Colonic mucosa (tissue), 4 donors: ENCODE data around the gene BTBD16. TPM values are rescaled to one million over a fixed set of nuclear protein-coding genes. Genes with fewer than 3 reads are reported as not detected.

Source experiments
- DNase-seq: peaks from one replicate; pipeline ENCODE4 v3.0.0-alpha.2; 2020
- H3K27ac ChIP-seq: fragments of 200-600 bp; one replicate; pipeline ENCODE4 v1.8.0; 2021
- H3K27me3 ChIP-seq: fragments of 200-600 bp; one replicate; pipeline ENCODE4 v1.8.0; 2021
- H3K36me3 ChIP-seq: fragments of 200-600 bp; one replicate; pipeline ENCODE4 v1.8.0; 2021
- H3K4me1 ChIP-seq: fragments of 200-600 bp; one replicate; pipeline ENCODE4 v1.8.0; 2021; ENCODE audit warnings: mild to moderate bottlenecking
- H3K4me3 ChIP-seq: fragments of 200-600 bp; one replicate; pipeline ENCODE4 v1.8.0; 2021
- H3K9ac ChIP-seq, 2 donors: one replicate each; pipeline ENCODE4 v1.7.0; 2013; ENCODE audit warnings: control low read depth in 2 of 2, low read depth in 2 of 2, low read length in 2 of 2
- H3K9me3 ChIP-seq: fragments of 200-600 bp; one replicate; pipeline ENCODE4 v1.8.0; 2021
- CTCF ChIP-seq: fragments of 200-600 bp; IDR thresholded peaks from one replicate; pipeline ENCODE4 v1.8.0; 2022; ENCODE audit warnings: antibody characterized with exemption, mild to moderate bottlenecking
- intact Hi-C: fragments of 100-400 bp; cut with DNase I; formaldehyde crosslinking; loops from one replicate; pipeline ENCODE4 v1.14.1; 2022
- total RNA-seq, 2 donors: library from RNA; stranded (reverse); fragmentation: NEBNext Ultra II Directional in 1 of 2; extraction: Animal tissue kit (Norgen Biotek cat#: 25700) in 1 of 2; gene quantifications; one replicate each; pipeline ENCODE4 v1.2.1, GENCODE V29; 2021
- donor health status: healthy.
- donor health status: DM: no; HTN: no; CAD: no.
- donor health status: DM: no; HTN: no; CAD: no.

Gene BTBD16
- total RNA-seq, 2 donors from 2014 or later, result 0.13 to 0.40 TPM

DNA sequence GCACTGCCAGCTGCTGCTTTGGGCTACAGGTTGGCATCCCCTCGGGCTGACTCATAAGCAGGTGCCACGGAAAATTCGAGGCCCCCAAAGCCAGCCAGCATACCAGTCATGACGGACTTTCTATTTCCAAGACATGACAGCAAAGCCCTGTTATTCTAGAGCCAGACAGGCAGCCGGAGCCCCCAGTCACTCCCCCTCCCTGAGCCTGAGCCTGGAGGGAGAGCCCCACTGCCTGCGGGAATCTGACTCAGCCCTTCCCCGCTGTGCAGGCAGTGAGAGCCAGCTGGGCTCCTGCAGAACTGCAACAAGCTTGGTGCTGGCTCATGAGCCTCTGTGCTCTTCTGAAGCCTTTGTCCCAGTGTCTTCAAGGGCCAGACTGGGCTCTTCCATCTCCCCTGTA is 15.8 kb downstream of the BTBD16 start:
- peak overlapping the region; percentile 26 for H3K27ac ChIP-seq
- H3K4me3 ChIP-seq, result no peak overlapping the region
- intact Hi-C loops, result loop anchor here (10.0 kb wide), 1 partner anchor 418 kb away; no protein-coding TSS in a partner anchor
- no peak for DNase-seq
- no peaks in the 10 kb centered on the region for H3K9me3 ChIP-seq
- H3K36me3 ChIP-seq, result no peaks in the 10 kb centered on the region
- no peaks in the 10 kb centered on the region for H3K27me3 ChIP-seq
- no peak for TF ChIP-seq CTCF
- H3K9ac ChIP-seq, result no peak overlapping the region
- no peaks in the 10 kb centered on the region for H3K4me1 ChIP-seq

- no peaks in the 10 kb centered on the region for H3K9me3 ChIP-seq
- H3K4me3 ChIP-seq, result no peak overlapping the region
- H3K4me1 ChIP-seq, result no peaks in the 10 kb centered on the region
- DNase-seq, result no peak
- intact Hi-C loops, result loop anchor here (10.0 kb wide), 1 partner anchor 417 kb away; no protein-coding TSS in a partner anchor
- H3K27me3 ChIP-seq, result no peaks in the 10 kb centered on the region
- H3K9ac ChIP-seq, result no peak overlapping the region
- TF ChIP-seq CTCF, result no peak
- peak overlapping the region; percentile 26 for H3K27ac ChIP-seq
- no peaks in the 10 kb centered on the region for H3K36me3 ChIP-seq
Observed at GRCh38 chr10:122287570-122287969, 16.5 kb downstream of the BTBD16 start.

DNA sequence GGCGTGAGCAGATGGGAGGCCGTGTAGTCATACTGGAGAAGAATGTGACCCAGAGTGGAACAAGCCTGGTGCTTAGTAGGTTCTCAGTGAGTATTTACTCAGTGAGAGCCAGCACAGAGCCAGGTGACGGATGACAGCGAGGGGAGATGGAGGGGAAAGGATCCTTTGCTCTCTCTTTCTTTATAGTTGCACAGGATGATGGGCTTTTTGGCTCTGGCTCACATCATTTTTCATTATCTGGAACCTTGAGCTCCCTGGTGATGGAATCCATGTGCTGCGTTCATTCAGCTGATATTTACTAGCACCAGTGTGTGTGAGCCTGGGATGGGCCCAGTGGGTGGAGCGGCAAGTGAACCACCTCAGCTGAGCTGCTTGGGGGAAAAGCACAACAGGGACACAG is 17.2 kb downstream of the BTBD16 start:
- no peak for DNase-seq
- no peak overlapping the region for H3K4me3 ChIP-seq
- H3K36me3 ChIP-seq, result no peaks in the 10 kb centered on the region
- intact Hi-C loops, result loop anchor here (10.0 kb wide), 1 partner anchor 417 kb away; no protein-coding TSS in a partner anchor
- no peaks in the 10 kb centered on the region for H3K9me3 ChIP-seq
- H3K27ac ChIP-seq, result no peak overlapping the region
- H3K4me1 ChIP-seq, result no peaks in the 10 kb centered on the region
- no peaks in the 10 kb centered on the region for H3K27me3 ChIP-seq
- TF ChIP-seq CTCF, result no peak
- H3K9ac ChIP-seq, result no peak overlapping the region

GRCh38 chr10:122288917-122289316 is 17.8 kb downstream of the BTBD16 start:
- TF ChIP-seq CTCF, result no peak
- no peak overlapping the region for H3K9ac ChIP-seq
- H3K9me3 ChIP-seq, result no peaks in the 10 kb centered on the region

GRCh38 chr10:122290334-122290733 is 19.2 kb downstream of the BTBD16 start:
- Histone ChIP-seq H3K9ac (no peak overlapping the region), H3K36me3 (no peaks in the 10 kb centered on the region), H3K4me1 (no peaks in the 10 kb centered on the region), H3K27ac (no peak overlapping the region), H3K9me3 (no peaks in the 10 kb centered on the region), H3K4me3 (no peak overlapping the region), H3K27me3 (no peaks in the 10 kb centered on the region)
- DNase-seq, result no peak
- TF ChIP-seq CTCF, result no peak
- intact Hi-C loops, result no loop called here

More at GRCh38 chr10:122288917-122289316, 17.8 kb downstream of the BTBD16 start:
- Histone ChIP-seq H3K27me3 (no peaks in the 10 kb centered on the region), H3K27ac (no peak overlapping the region), H3K4me3 (no peak overlapping the region), H3K4me1 (no peaks in the 10 kb centered on the region), H3K36me3 (no peaks in the 10 kb centered on the region)
- intact Hi-C loops, result loop anchor here (10.0 kb wide), 1 partner anchor 416 kb away; no protein-coding TSS in a partner anchor
- DNase-seq, result no peak
